ENCODE data around the gene PLEKHG5.

DNA sequence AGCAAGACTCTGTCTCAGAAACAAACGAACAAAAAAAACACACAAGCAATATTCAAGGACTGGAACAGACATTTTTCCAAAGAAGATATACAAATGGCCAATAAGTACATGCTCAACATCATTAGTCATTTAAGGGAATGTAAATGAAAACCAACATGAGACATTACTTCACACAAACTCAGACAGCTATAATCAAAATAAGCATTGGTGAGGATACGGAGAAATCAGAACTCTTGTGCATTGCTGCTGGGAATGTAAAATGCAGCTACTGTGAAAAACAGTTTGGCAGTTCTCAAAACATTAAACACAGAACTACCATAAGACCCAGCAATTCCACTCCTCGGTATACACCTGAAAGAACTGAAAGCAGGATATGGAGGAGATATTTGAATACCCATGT, 47.5 kb upstream of the PLEKHG5 start:
- TF ChIP-seq, protein P1, sequence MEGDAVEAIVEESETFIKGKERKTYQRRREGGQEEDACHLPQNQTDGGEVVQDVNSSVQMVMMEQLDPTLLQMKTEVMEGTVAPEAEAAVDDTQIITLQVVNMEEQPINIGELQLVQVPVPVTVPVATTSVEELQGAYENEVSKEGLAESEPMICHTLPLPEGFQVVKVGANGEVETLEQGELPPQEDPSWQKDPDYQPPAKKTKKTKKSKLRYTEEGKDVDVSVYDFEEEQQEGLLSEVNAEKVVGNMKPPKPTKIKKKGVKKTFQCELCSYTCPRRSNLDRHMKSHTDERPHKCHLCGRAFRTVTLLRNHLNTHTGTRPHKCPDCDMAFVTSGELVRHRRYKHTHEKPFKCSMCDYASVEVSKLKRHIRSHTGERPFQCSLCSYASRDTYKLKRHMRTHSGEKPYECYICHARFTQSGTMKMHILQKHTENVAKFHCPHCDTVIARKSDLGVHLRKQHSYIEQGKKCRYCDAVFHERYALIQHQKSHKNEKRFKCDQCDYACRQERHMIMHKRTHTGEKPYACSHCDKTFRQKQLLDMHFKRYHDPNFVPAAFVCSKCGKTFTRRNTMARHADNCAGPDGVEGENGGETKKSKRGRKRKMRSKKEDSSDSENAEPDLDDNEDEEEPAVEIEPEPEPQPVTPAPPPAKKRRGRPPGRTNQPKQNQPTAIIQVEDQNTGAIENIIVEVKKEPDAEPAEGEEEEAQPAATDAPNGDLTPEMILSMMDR (conservative IDR thresholded peaks at IDR 0.05 in 1 of 2, IDR thresholded peaks at IDR 0.05 in 1 of 2; ENCODE audit: low read depth in 1 of 2, low read length in 2 of 2), result no peak
- TF ChIP-seq EZH2 (IDR thresholded peaks at IDR 0.05; ENCODE audit: low read length, missing control alignments), result no peak
